Hepatocyte (in vitro differentiated cells): ENCODE data around the gene NRG2. TPM values are rescaled to one million over a fixed set of nuclear protein-coding genes. Genes with fewer than 3 reads are reported as not detected.

Experiments
- DNase-seq: peaks from one replicate; pipeline ENCODE4 v3.0.0-alpha.2; 2016; ENCODE audit warnings: low spot score
- H2AFZ ChIP-seq: fragments of 200-600 bp; sonication (generic); 2 replicates; pipeline ENCODE4 v1.6.0; 2016; ENCODE audit warnings: antibody characterized with exemption, mild to moderate bottlenecking
- H3K27ac ChIP-seq: fragments of 200-600 bp; sonication (generic); 2 replicates; pipeline ENCODE4 v1.5.1; 2016; ENCODE audit warnings: mild to moderate bottlenecking
- H3K27me3 ChIP-seq: fragments of 200-600 bp; sonication (generic); 2 replicates; pipeline ENCODE4 v1.6.1; 2016
- H3K36me3 ChIP-seq: fragments of 200-600 bp; sonication (generic); replicated peaks from 2 replicates; pipeline ENCODE4 v1.5.1; 2016; ENCODE audit warnings: low read depth; ENCODE audit not compliant: insufficient read depth
- H3K4me1 ChIP-seq: fragments of 200-600 bp; sonication (generic); 2 replicates; pipeline ENCODE4 v1.5.1; 2016; ENCODE audit warnings: mild to moderate bottlenecking, moderate library complexity; ENCODE audit not compliant: insufficient read depth
- H3K4me2 ChIP-seq: fragments of 200-600 bp; sonication (generic); 2 replicates; pipeline ENCODE4 v1.6.0; 2016
- H3K4me3 ChIP-seq: fragments of 200-600 bp; sonication (generic); 2 replicates; pipeline ENCODE4 v1.5.1; 2016; ENCODE audit warnings: mild to moderate bottlenecking
- H3K79me2 ChIP-seq: fragments of 200-600 bp; sonication (generic); 2 replicates; pipeline ENCODE4 v1.6.0; 2017; ENCODE audit warnings: mild to moderate bottlenecking
- H3K9me2 ChIP-seq: fragments of 200-600 bp; sonication (generic); replicated peaks from 2 replicates; pipeline ENCODE4 v1.6.0; 2017; ENCODE audit warnings: mild to moderate bottlenecking; ENCODE audit not compliant: insufficient read depth
- H3K9me3 ChIP-seq: fragments of 200-600 bp; sonication (generic); 2 replicates; pipeline ENCODE4 v1.5.1; 2016; ENCODE audit warnings: low read depth, mild to moderate bottlenecking
- H4K20me1 ChIP-seq: fragments of 200-600 bp; sonication (generic); 2 replicates; pipeline ENCODE4 v1.6.0; 2016; ENCODE audit warnings: mild to moderate bottlenecking; ENCODE audit not compliant: insufficient read depth, poor library complexity, severe bottlenecking
- EZH2 ChIP-seq: fragments of 200-600 bp; sonication (generic); IDR thresholded peaks from 2 replicates; pipeline ENCODE4 v1.6.1; 2016; ENCODE audit warnings: antibody characterized with exemption, mild to moderate bottlenecking, borderline replicate concordance
- EZH2phosphoT487 ChIP-seq: fragments of 200-600 bp; sonication (generic); IDR thresholded peaks from one replicate; pipeline ENCODE4 v1.6.1; 2018; ENCODE audit warnings: antibody characterized with exemption, mild to moderate bottlenecking, low read depth, moderate library complexity; ENCODE audit not compliant: unreplicated experiment, severe bottlenecking
- WGBS: methylation state at CpG from one replicate; pipeline ENCODE4 v1.1.6; 2016; ENCODE audit warnings: low lambda C conversion rate; ENCODE audit errors: missing lambda C conversion rate; 5-methylcytosine and 5-hydroxymethylcytosine counted together
- polyA plus RNA-seq: library from polyadenylated mRNA; unstranded; fragments of >200 nt; fragmentation: Nextera tagmentation; extraction: Ambion mirVana; gene quantifications from 2 replicates; pipeline ENCODE4 v1.2.1, GENCODE V29; 2016
- total RNA-seq: library from RNA; depleted of rRNA; stranded (reverse); fragments of >200 nt; gene quantifications from 2 replicates; pipeline ENCODE4 v1.2.3, GENCODE V29; 2014
- TF ChIP-seq, protein P1 (sequence below): fragments of 200-600 bp; sonication (generic); IDR thresholded peaks from 2 replicates; pipeline ENCODE4 v1.5.1; 2016; ENCODE audit warnings: antibody characterized with exemption, mild to moderate bottlenecking; ENCODE audit not compliant: poor library complexity

Gene NRG2
- total and polyA plus RNA-seq, 2 experiments from 2014 or later, result 1.4 to 1.5 TPM

- Histone ChIP-seq H3K4me2 (no peak overlapping the region), H3K79me2 (no peaks in the 10 kb centered on the region), H3K4me1 (no peaks in the 10 kb centered on the region), H4K20me1 (no peaks in the 10 kb centered on the region), H3K9me2 (no peaks in the 10 kb centered on the region), H3K9me3 (no peaks in the 10 kb centered on the region), H3K4me3 (no peak overlapping the region), H3K27ac (no peak overlapping the region), H3K36me3 (no peaks in the 10 kb centered on the region), H3K27me3 (peaks cover 4% of the 10 kb centered on the region), H2AFZ (no peak overlapping the region)
- TF ChIP-seq, protein P1, sequence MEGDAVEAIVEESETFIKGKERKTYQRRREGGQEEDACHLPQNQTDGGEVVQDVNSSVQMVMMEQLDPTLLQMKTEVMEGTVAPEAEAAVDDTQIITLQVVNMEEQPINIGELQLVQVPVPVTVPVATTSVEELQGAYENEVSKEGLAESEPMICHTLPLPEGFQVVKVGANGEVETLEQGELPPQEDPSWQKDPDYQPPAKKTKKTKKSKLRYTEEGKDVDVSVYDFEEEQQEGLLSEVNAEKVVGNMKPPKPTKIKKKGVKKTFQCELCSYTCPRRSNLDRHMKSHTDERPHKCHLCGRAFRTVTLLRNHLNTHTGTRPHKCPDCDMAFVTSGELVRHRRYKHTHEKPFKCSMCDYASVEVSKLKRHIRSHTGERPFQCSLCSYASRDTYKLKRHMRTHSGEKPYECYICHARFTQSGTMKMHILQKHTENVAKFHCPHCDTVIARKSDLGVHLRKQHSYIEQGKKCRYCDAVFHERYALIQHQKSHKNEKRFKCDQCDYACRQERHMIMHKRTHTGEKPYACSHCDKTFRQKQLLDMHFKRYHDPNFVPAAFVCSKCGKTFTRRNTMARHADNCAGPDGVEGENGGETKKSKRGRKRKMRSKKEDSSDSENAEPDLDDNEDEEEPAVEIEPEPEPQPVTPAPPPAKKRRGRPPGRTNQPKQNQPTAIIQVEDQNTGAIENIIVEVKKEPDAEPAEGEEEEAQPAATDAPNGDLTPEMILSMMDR, result no peak
- TF ChIP-seq EZH2phosphoT487, result no peak
- TF ChIP-seq EZH2, result no peak
- WGBS, result 88% methylated on average over 2 of the region's 2 CpGs
- no peak for DNase-seq
Measured at GRCh38 chr5:139859013-139859412, 184.1 kb downstream of the NRG2 start.

GRCh38 chr5:139856714-139857113 is 186.4 kb downstream of the NRG2 start:
- Histone ChIP-seq H3K27me3 (peaks cover 4% of the 10 kb centered on the region), H3K4me2 (no peak overlapping the region), H4K20me1 (no peaks in the 10 kb centered on the region), H2AFZ (no peak overlapping the region), H3K79me2 (no peaks in the 10 kb centered on the region), H3K4me3 (no peak overlapping the region), H3K4me1 (no peaks in the 10 kb centered on the region), H3K36me3 (no peaks in the 10 kb centered on the region), H3K27ac (no peak overlapping the region), H3K9me2 (no peaks in the 10 kb centered on the region), H3K9me3 (no peaks in the 10 kb centered on the region)
- DNase-seq, result no peak
- WGBS, result 88% methylated on average over 4 of the region's 4 CpGs
- TF ChIP-seq EZH2phosphoT487 (no peak), EZH2 (no peak)
- TF ChIP-seq, protein P1, result no peak

DNA sequence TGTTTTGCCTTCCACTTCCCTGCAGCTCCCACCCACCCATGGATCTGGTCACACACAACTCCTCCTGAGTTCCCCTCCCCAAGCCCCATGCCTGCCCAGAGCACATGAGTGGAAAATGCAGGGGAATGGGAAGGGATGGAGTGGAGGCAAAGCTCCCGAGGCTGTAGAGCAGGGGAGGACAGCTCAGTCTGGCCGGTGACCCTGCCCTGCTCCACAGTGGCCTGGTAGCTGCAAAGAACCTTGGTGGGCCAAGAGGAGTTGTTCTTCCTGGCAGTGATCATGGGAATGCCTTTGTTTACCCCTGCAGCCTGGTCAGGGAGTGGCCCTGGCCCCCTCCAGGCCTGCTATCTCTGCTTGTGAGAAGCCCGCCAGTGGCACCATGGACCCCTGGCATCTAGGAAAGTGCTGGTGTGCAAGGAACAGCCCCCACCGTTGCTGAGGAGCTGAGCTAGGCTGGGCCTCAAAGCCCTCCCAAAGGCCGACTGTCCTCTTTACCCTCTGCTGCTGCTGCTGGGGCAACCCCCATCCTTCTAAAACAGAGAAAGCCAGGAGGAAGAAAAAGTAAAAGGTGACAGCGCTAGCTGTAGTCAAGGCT is 187.1 kb downstream of the NRG2 start:
- Histone ChIP-seq H3K4me3 (no peak overlapping the region), H4K20me1 (no peaks in the 10 kb centered on the region), H3K36me3 (no peaks in the 10 kb centered on the region), H3K4me2 (no peak overlapping the region), H3K27ac (no peak overlapping the region), H3K4me1 (no peaks in the 10 kb centered on the region), H3K79me2 (no peaks in the 10 kb centered on the region), H2AFZ (no peak overlapping the region), H3K9me3 (no peaks in the 10 kb centered on the region), H3K27me3 (peaks cover 4% of the 10 kb centered on the region), H3K9me2 (no peaks in the 10 kb centered on the region)
- WGBS, result 95% methylated on average over 6 of the region's 6 CpGs
- TF ChIP-seq, protein P1, result no peak
- no peak for TF ChIP-seq EZH2phosphoT487
- TF ChIP-seq EZH2, result no peak
- no peak for DNase-seq
